Tibial nerve (tissue), 4 donors: Measurements from ENCODE around the gene ST6GALNAC3.

Experiments
- EP300 ChIP-seq, 2 donors: sonication (generic); formaldehyde crosslinking; IDR thresholded peaks; one replicate each; pipeline ENCODE4 v1.6.1; 2017; ENCODE audit warnings: antibody characterized with exemption in 2 of 2, mild to moderate bottlenecking in 1 of 2
- POLR2A ChIP-seq, 2 donors: fragments of 450-650 bp; IDR thresholded peaks; one replicate each; pipeline ENCODE4 v1.6.1; 2017; ENCODE audit warnings: antibody characterized with exemption in 2 of 2, mild to moderate bottlenecking in 2 of 2, moderate library complexity in 2 of 2
- TF ChIP-seq, protein P1 (sequence below), 5 experiments: fragments of 200-600 bp in 3 of 5; fragments of 450-650 bp in 2 of 5; sonication (generic) in 3 of 5; IDR thresholded peaks; one replicate each; pipeline ENCODE4 v1.5.1; 2016 to 2019; ENCODE audit warnings: antibody characterized with exemption in 5 of 5, mild to moderate bottlenecking in 3 of 5, moderate library complexity in 2 of 5

DNA sequence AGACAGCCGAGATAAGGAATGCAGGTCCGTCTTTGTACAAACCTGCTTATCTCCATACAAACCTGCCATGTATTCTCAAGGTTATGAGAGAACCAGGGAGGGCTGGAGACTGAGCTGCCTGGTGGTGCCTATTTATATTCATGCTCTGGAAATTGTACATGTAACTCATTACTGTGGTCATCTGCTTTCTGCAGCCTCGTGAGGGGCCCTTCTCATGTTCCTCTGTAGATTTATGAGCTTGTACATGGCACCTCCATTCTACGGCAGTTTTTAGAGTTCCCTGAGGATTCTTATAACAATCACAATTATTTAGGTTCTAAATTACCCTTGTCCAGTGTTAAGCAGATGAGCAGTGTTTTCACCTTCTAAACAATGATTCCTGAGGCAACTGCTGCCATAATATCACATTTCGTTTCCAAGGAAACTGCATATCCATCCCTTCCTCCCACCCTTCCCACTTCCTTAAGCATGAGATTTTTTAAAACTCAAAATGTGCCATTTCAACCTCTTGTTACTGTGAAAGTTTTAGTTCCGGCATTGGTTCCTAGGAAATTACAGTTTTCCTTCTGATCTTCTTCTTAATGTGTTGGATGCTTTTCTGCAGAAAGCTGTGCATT is 112.1 kb downstream of the ST6GALNAC3 start:
- TF ChIP-seq, protein P1, sequence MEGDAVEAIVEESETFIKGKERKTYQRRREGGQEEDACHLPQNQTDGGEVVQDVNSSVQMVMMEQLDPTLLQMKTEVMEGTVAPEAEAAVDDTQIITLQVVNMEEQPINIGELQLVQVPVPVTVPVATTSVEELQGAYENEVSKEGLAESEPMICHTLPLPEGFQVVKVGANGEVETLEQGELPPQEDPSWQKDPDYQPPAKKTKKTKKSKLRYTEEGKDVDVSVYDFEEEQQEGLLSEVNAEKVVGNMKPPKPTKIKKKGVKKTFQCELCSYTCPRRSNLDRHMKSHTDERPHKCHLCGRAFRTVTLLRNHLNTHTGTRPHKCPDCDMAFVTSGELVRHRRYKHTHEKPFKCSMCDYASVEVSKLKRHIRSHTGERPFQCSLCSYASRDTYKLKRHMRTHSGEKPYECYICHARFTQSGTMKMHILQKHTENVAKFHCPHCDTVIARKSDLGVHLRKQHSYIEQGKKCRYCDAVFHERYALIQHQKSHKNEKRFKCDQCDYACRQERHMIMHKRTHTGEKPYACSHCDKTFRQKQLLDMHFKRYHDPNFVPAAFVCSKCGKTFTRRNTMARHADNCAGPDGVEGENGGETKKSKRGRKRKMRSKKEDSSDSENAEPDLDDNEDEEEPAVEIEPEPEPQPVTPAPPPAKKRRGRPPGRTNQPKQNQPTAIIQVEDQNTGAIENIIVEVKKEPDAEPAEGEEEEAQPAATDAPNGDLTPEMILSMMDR (IDR thresholded peaks at IDR 0.05) = no peak
- TF ChIP-seq POLR2A (IDR thresholded peaks at IDR 0.05) = no peak
- TF ChIP-seq EP300 (IDR thresholded peaks at IDR 0.05) = no peak
